Left lobe of liver (tissue), 2 donors: ENCODE data around the gene KRTAP20-4. TPM values are rescaled to one million over a fixed set of nuclear protein-coding genes. Genes with fewer than 3 reads are reported as not detected.

Experiments
- ATAC-seq: fragments of 200-7000 bp; cut with Tn5 transposase; one replicate; pipeline ENCODE4 v1.9.1; 2020; ENCODE audit warnings: mild to moderate bottlenecking, moderate library complexity
- DNase-seq: peaks from one replicate; pipeline ENCODE4 v3.0.0-alpha.2; 2020; ENCODE audit warnings: low spot score
- total RNA-seq: library from RNA; stranded (reverse); gene quantifications from one replicate; pipeline ENCODE4 v1.2.1, GENCODE V29; 2021
- donor health status: DM: no; HTN: no; CAD: no; lungs with moderate emphysema.
- donor health status: DM: no; HTN: yes; CAD: no.

The KRTAP20-4 gene
- total RNA-seq = not detected

DNA sequence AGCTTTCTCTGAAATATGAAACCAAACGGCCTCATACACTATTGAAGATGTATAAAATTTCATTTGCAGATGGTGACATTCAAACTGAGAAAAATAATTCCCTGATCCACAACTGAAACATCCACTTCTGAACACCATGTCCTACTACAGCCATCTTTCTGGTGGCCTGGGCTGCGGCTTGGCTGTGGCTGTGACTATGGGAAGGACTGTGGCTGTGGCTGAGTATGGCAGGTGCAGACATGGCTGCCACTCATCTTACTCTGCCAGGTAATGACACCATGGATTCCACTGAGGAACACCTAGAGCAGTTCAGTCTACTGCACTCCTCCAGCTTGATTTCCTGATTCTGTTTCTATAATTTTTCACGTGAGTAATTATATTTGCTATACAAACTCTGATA is at the start of gene KRTAP20-4:
Gene KRTAP20-4, plus strand, starts transcription at position 106 of the 400 bp plus-strand sequence.
- no peak for ATAC-seq
- no peak for DNase-seq

DNA sequence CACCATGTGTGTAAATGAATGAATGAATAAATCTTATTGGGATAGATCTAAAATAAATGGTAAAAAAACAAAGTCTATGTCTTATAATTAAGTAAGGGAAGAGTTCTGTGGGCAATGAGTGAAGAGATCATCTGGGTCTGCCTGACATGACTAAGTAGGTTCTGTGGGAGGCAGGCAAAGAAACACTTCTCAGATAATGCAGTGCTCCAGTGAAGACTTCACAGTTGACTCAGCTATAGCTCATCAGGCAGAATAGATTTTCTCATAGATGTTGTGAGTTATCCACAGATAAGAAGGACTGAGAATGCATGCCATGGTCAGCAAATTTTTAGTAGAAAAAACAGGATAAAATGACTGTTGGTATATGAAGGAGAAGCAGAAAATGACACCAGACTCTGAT is 42.7 kb upstream of the KRTAP20-4 start:
- ATAC-seq (no peak), DNase-seq (no peak)

DNA sequence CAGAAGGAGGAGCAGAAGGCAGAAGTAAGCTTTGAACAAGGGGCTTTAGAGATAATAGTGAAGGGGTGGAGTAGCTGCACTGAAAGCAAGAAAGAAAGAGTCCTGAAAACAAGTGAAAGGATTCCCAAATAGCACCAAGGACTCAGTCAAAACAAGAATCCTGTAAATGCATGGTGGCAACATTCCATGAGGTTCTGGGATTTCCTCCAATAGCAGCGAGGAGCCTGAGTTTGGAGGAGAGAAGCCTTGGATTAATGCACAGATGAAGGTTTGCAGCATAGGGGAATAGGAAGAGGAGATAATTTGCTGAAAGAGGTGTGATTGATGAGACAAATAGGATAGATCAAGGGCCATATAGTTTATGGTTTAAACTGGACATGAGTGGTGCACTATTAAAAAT is 41.1 kb upstream of the KRTAP20-4 start:
- DNase-seq (no peak), ATAC-seq (no peak)

DNA sequence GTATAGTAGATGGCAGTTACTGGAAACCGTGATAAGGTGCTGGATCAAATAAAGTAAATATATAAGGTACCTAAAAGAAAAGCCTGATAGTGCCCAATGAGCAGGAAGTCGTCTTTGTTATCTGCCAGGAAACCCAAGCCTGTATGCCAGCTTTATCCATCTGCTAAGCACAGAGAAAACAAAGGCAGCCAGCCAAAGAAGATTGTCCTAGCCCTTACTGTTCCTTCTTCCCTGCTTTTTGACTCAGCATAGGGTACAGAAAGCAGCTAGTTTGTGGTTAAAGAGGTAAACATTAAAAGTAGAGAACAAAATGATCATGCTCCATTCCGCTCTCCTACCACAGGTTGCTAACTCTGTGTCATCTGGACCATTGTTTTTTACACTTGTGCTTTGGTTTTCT is 40.3 kb upstream of the KRTAP20-4 start:
- DNase-seq = no peak
- no peak for ATAC-seq

DNA sequence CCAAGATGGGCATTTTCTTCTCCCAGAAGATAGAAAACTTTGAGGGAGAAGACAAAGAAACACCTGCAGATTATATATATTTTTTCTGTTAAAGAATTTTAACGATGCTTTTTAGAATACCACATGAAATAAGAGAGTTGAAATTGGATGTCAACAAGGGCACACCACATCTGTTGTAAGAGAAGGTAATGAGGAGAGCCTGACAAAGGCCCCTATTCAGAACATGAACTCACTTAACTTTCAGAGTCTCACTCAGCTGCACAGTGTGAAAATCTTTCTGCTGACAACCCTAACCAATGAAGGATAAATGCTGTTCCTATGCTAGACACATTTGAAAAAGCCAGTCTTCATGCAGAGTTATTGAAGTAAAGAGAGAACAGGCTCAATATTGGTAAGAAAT is 37.6 kb upstream of the KRTAP20-4 start:
- no peak for DNase-seq
- ATAC-seq = no peak

DNA sequence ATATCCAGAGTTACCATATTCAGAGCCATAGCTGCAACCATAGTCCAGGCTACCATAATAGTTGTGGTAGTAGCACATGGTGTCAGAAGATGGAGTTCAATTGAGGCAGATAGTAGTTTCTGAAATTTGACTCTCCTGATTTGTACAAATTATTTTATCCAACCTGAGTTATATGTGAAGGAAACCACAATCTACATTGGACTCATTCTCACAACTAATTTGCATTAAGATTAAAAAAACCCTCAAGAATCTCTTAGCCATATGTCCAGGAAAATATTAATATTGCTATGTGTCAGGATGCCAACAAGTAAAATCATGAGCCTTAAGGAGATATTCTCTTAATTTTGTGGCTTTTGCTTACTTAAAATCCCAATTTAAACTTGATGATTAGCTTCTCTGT is 30.1 kb upstream of the KRTAP20-4 start, which contains the start of gene KRTAP22-2:
Gene KRTAP22-2, minus strand, starts transcription at position 101 of the 400 bp plus-strand sequence.
- DNase-seq (no peak), ATAC-seq (no peak)

DNA sequence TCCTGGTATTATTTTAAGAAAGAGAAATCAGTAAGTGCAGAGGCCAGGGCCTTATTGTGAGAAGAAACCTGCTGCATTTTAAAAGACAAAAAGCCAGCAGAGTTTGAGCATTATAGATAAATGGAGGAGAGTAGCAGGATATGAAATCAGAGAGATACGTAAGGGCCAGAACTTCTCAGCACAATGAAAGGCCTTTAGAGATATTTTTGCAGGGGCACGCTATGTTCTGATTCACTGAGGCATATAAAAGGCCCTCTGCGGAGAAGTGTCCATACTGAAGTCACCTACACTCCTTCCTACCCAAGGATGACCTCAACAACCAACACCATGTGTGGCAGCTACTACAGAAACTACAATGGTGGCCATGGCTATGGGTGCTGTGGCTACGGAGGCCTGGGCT is 28.3 kb upstream of the KRTAP20-4 start, which contains the start of gene KRTAP6-3:
Gene KRTAP6-3, plus strand, starts transcription at position 301 of the 400 bp plus-strand sequence. Its CDS starts 6 bp downstream, at position 307.
- no peak for DNase-seq
- no peak for ATAC-seq

DNA sequence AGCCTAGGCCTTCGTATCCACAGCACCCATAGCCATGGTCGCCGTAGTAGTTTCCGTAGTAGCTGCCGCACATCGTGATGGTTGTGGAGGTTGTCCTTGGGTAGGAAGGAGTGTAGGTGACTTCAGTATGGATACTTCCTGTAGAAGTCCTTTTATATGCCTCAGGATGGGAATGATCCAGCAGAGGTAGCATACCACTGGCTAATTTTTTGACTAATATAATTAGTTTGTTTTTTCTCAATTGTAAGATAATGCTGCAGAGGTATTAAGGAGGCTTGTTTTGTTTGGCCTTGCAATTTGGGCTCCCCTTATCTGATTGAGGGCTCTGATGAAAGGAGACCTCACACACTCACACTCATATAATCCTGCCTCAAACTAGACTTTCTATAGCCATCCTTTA is 21.6 kb upstream of the KRTAP20-4 start, which contains the start of gene KRTAP6-2:
Gene KRTAP6-2, minus strand, starts transcription at position 101 of the 400 bp plus-strand sequence. Its CDS starts 28 bp downstream, at position 73.
- ATAC-seq = no peak
- no peak for DNase-seq

DNA sequence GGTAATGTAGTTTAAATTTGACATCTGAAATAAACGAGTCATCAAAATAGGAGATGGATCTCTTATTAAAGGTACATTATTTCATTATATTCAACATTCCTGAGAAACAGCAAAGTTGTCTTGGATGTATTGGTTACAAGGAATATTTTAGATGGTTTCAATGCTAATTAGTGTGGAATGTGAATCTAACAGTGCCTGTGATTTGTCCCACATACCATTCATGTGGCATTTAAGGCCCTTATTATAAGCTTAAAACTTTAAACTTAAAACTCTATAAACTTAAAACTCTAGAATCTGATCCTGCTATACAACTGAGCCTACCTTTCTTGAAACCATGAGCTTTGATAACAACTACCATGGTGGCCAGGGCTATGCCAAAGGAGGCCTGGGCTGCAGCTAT is 19.6 kb upstream of the KRTAP20-4 start, which contains the start of gene KRTAP22-1:
Gene KRTAP22-1, plus strand, starts transcription at position 301 of the 400 bp plus-strand sequence.
- ATAC-seq (no peak), DNase-seq (no peak)

DNA sequence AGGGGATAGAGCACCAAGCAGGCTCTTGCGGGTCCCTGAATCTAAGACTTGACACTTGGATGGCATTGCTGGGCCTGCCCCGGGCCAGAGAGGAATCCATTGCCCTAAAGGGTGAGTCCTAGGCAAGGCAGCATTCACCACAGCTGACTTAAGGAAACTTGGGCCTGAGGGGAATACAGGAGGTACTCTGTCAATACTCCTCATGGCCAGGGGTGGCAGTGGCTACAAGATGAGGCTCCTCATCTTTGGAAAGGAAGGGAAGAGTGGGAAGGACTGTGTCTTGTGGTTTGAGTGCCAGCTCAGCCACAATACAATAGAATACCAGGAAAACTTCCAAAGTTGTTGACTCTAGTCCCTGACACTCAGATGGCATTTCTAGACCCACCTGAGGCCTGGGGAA is 14.5 kb upstream of the KRTAP20-4 start:
- DNase-seq = no peak
- ATAC-seq = no peak

DNA sequence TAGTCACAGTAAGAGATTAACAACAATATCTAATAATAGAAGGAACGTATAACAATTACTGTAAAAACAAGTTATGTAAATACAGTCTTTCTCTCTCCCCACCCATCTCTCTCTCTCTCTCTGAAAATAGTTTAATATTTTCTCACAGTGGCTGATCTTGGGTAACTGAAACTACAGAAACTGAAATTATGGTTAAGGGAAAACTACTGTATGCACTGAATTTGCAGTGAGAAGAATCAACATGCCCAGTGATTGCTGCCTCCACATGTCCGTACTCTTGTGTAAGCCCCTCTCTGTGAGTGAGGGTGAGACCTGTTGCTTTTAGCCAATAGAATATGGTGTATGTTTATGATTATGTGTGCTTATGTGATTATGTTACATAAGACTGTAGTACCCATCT is 8.3 kb upstream of the KRTAP20-4 start:
- DNase-seq = no peak
- ATAC-seq = no peak

DNA sequence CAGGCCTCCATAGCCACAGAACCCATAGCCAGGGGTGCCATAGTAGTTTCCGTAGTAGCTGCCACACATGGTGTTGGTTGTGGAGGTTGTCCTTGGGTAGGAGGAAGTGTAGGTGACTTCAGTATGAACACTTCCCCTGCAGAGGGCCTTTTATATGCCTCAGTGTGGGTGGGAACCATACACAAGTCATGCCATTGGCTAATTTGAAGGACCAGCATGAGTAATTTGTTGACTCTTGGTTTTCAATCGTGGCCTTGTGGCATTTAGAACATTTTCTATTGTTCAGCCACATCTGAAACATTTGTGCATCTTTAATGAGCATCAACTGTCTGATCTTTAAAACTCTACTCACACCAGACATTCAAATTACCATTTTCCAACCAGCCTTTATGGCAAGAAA is 6.6 kb upstream of the KRTAP20-4 start, which contains the start of gene KRTAP6-1:
Gene KRTAP6-1, minus strand, starts transcription at position 95 of the 400 bp plus-strand sequence. Its CDS starts 26 bp downstream, at position 69.
- ATAC-seq = no peak
- no peak for DNase-seq

DNA sequence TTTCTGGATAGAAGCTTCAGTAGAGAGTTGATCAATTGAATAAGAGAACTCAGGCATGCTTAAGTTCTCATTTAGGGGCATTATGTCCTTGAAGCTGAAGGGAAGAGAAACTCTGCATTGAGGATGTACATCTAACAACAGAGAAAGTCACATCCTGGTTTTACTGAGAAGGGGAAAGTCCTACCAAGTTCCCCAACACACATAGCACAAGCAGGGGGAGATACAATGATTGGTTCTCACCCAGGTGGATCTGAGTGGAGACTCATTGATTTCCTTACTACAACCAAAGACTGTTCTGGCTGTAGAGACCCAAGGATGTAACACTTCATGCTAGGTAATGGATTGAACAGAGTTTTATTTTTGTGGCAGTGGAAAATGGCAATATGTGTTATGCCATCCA is 5.2 kb upstream of the KRTAP20-4 start:
- DNase-seq = no peak
- ATAC-seq = no peak

DNA sequence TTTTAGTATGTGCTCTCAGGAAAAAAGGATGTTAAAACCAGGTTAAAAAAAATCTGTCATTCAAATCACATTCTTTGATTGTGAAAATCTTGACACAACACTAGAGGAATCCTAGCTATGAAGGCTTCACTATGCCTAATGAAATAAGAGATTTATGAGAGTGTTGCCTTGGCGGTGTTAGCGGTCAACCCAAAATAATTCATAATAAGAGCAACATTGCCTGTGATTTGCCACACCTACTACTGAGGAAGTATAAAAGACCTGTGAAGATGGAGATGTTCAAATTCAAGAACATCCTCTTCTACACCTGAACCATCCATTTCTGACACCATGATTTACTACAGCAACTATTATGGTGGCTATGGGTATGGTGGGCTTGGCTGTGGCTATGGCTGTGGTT is 4.3 kb upstream of the KRTAP20-4 start, which contains the start of gene KRTAP20-1:
Gene KRTAP20-1, plus strand, starts transcription at position 301 of the 400 bp plus-strand sequence. Its CDS starts 30 bp downstream, at position 331.
- ATAC-seq = no peak

DNA sequence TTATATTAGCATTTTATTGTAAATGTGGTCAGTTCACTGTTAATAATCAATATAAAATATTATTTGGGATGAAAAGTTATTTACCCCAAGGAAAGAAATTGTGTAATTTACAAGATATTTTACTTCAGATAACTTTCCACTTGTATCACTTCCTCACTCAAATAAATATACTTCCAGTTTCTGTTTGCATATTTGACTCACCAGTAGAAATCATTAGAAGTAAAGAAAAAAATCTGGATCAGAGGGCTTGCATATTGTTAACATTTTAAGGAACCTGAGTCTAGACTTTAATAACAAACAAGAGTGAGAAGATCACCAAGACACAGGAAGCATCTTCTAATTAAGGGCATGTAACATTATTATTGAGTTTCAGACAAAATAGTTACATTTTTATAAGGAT is 347 bp upstream of the KRTAP20-4 start:
- DNase-seq = no peak
- no peak for ATAC-seq

More for the DNA sequence above, 4.3 kb upstream of the KRTAP20-4 start, which contains the start of gene KRTAP20-1:
- DNase-seq = no peak

DNA sequence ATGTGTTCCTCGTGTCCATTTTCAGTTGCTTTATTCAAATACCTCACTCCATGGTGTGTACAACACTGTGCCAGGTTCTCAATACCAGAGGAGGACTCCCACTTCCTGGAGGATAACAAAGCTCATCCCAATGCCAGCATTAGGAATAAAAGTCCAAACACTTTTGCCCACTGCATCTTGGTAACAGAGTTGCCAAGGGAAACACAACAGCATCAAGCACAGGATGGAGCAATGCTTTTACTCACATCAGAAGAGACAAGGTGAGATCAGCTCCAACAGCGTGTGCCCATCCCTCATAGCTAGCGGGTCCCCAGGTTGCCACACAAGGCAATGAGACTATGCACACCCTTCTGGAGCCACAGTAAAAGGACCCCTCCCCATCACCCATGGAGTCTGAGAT is 2.9 kb downstream of the KRTAP20-4 start:
- DNase-seq (no peak), ATAC-seq (no peak)

DNA sequence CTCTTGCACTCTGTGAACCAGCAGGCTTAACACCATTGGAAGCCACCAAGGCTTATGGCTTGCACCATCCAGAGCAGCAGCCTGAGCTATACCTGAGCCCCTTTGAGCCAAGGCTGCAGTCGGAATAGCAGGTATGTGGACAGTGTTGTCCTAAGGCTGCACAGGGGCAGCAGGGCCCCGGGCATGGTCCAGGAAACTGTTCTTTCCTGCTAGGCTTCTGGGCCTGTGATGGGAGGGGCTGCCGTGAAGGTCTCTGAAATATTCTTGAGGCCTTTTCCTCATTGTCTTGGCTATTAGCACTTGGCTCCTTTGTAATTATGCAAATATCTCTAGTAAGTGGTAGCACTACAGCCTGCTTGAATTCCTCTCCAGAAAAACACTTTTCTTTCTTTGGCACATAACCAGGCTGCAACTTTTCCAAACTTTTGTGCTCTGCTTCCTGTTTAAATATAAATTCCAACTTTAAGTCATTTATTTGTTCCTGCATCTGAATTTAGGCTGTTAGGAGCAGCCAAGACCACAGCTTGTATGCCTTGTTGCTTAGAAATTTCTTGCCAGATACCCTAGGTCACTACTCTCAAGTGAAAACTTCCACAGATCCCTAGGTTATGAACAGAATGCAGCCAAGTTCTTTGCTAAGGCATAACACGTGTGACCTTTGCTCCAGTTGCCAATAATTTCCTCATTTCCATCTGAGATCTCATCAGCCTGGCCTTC is 5.2 kb downstream of the KRTAP20-4 start:
- no peak for ATAC-seq
- no peak for DNase-seq

DNA sequence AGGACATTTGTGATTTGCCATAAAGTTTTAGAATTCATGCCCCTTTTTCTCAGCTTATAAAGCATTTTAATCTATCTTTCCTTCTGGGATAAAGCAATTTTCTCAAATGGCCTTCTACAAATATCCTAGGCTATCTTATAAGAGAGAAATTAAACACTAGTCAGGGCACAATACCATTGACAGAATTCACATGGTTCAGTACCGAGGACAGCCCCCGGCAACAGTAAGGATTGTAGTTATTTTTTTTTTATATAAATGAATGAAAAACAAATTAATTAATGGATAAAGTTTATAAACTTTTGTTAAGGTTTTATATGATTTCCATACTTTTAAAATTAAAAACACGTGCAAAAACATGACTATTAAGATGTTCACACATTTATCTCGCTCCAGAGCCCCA is 7.7 kb downstream of the KRTAP20-4 start:
- DNase-seq (no peak), ATAC-seq (no peak)

DNA sequence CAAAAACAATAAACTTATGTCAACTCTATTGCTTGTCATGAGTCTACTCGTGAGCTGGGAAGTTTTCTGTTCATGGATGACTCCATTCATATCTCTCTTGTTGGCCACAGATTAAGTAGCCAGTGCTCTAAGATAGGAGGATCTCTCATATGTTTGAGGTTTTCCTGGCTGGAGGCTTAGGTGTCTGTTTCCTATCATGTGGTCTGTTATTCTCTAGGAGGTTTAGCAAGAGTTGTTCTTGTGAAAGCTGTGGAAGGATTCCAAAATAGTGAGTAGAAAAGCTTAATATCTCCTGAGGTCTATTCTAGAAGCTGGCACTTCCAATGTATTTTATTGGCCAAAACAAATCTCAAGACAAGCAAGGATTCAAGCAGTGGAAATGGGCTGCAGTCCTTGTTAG is 8.8 kb downstream of the KRTAP20-4 start:
- no peak for DNase-seq
- ATAC-seq = no peak

DNA sequence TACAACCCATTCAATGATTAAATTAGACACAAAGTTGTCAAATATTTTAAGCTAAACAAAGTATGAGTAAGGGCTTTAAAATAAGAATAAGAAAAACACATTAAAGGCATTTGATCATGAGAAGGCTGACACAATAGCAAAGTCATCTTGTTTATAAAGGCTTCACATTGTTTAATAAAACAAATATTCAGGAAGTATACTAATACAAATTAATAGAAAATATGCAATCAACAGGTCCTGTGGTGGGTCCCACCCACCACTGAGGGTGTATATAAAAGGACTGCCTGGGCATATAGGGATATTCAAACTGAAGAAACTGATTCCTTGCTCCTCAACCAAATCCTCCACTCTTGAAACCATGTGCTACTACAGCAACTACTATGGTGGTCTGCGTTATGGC is 14.5 kb downstream of the KRTAP20-4 start, which contains the start of gene KRTAP20-2:
Gene KRTAP20-2, plus strand, starts transcription at position 301 of the 400 bp plus-strand sequence. Its CDS starts 58 bp downstream, at position 359.
- no peak for DNase-seq

DNA sequence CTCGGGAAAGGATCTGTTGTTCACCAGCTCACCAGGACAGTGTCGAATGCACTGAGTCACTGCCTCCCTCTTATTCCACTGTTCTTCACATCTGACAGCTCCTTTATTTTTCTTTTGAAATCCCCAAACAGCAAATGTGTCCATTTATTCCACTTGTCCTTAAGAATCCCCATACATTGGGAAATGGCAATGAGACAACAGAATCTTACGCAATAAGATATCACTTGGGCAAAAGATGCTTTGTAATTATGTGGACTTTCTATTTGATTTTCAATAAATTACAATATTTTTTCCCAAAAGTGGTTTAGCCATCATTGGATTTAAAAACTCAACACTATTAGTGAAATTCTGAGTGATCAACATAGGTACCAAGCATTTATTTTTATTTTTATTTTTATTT is 18.3 kb downstream of the KRTAP20-4 start:
- ATAC-seq (no peak), DNase-seq (no peak)

More for the DNA sequence above, 14.5 kb downstream of the KRTAP20-4 start, which contains the start of gene KRTAP20-2:
- no peak for ATAC-seq

DNA sequence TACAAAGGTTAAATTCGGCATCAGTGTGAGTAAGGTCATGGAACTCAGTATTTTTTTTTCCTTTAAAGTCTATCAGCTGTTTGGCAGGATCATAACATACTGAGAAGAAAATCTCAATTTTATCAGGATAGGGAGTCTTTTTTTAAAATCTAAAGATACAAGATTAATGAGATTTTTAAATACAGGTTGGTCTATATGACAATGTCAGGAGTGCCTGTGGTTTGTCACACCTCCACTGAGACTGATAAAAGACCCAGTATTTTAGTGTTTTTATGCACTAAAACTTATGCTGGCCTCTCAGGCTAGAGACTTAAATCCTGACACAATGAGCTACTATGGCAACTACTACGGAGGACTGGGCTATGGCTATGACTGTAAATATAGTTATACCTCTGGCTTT is 22.1 kb downstream of the KRTAP20-4 start, which contains the start of gene KRTAP20-3:
Gene KRTAP20-3, plus strand, starts transcription at position 301 of the 400 bp plus-strand sequence.
- no peak for ATAC-seq
- no peak for DNase-seq
